ENCODE data around the gene FNIP2.

DNA sequence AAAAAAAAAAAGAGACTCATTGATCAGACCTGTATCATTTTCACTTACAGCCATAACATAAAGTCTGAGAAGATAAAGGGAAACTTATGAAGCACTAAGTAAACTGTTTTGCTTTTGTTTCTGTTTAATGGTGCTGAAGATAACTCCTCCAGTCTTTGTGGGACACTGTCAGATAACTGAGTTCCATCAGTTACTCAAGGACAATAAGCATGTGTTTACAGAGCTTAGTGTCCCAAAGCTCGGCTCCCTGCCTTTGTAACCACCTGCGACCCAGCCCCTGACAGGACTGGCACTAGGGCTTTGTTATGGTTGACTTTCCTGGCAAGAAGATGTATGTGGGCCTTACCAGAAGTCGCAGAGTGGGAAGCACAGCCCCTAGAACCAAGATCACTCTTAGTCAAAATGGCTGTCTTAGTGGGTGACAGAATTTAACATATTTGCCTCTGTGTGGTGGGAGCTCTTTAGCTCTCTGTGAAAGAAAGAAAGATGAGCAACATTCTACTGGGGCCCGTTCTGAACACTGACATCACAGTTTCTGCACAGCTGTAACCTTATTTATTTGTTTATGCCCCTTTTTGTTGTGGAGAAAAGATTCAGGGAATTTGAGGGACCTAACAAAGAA is 68.1 kb downstream of the FNIP2 start:
- TF ChIP-seq CTCF (IDR thresholded peaks at IDR 0.05) = no peak
- no peak for TF ChIP-seq POLR2A (IDR thresholded peaks at IDR 0.05)
- TF ChIP-seq POLR2AphosphoS5 (IDR thresholded peaks at IDR 0.05) = no peak

Measured in upper lobe of left lung (tissue), 4 donors.